ENCODE data around the gene ANTXR1. TPM values are rescaled to one million over a fixed set of nuclear protein-coding genes. Genes with fewer than 3 reads are reported as not detected.

The ANTXR1 gene
- total RNA-seq, 1 donor, result 61.5 TPM

DNA sequence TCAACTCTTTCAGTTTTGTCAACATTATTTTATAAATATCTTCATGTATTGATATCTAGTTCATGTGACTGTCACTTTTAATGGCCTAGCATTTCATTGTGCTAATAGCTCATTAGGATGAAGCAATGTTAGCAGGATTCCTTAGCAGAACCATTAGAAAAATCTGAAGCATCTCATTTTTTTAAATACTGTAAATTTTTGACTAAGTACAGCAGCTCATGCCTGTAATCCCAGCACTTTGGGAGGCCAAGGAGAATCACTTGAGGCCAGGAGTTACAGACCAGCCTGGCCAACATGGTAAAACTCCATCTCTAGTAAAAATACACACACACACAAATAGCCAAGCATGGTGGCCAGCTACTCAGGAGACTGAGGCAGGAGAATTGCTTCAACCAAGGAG lies 15.6 kb upstream of the ANTXR1 start:
- no peak overlapping the region for H3K4me3 ChIP-seq (ENCODE audit: low read depth, low read length)
- DNase-seq (ENCODE audit: low read depth), result no peak
- no peak for TF ChIP-seq CTCF (IDR thresholded peaks at IDR 0.05; ENCODE audit: insufficient read depth, low read length)

DNA sequence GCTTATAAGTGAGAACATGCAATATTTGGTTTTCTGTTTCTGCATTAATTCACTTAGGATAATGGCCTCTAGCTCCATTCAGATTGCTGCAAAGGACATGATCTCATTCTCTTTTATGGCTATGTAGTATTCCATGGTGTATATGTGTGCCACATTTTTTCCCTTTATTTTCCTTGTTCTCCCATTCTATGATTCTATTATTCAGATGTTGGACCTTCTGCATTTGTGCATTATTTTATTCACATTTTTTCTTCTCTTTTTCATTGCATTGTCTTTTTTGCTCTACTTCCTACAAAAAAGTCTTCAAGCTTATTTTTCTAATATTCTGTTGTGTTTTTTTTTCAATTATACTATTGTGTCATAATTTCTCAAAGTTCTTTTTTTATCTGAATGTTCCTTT lies 11.1 kb upstream of the ANTXR1 start:
- no peak overlapping the region for H3K4me3 ChIP-seq (ENCODE audit: low read depth, low read length)
- no peak for DNase-seq (ENCODE audit: low read depth)
- TF ChIP-seq CTCF (IDR thresholded peaks at IDR 0.05; ENCODE audit: insufficient read depth, low read length), result no peak

GRCh38 chr2:69003731-69004130 lies 9.2 kb upstream of the ANTXR1 start:
- no peak for TF ChIP-seq CTCF (IDR thresholded peaks at IDR 0.05; ENCODE audit: insufficient read depth, low read length)
- DNase-seq (ENCODE audit: low read depth), result no peak
- no peak overlapping the region for H3K4me3 ChIP-seq (ENCODE audit: low read depth, low read length)

GRCh38 chr2:69007169-69007568 lies 5.8 kb upstream of the ANTXR1 start:
- peak; percentile 49 for DNase-seq (ENCODE audit: low read depth)
- TF ChIP-seq CTCF (IDR thresholded peaks at IDR 0.05; ENCODE audit: insufficient read depth, low read length), result no peak
- H3K4me3 ChIP-seq (ENCODE audit: low read depth, low read length), result no peak overlapping the region

DNA sequence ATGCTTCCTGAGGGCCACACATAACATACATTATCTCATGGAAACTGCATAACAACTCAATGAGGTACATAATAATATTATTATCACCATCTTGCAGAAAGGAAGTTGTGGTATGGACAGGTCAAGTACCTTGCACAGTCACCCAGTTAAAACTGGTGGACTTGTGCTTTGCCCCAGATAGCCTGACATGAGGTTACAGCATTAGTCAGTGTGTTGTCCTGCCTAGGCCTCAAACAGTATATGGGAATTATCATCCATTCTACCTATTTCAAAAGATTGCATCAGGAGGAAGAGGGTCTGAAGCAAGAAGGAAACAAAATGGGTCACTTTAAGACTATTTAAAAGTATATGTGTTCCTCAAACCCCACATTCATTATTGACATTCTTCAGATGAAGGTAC lies 5.4 kb upstream of the ANTXR1 start:
- TF ChIP-seq CTCF (IDR thresholded peaks at IDR 0.05; ENCODE audit: insufficient read depth, low read length), result no peak
- no peak overlapping the region for H3K4me3 ChIP-seq (ENCODE audit: low read depth, low read length)
- DNase-seq (ENCODE audit: low read depth), result peak; percentile 19

GRCh38 chr2:69010437-69011194 lies 2.4 kb upstream of the ANTXR1 start:
- no peak for TF ChIP-seq CTCF (IDR thresholded peaks at IDR 0.05; ENCODE audit: insufficient read depth, low read length)
- no peak for DNase-seq (ENCODE audit: low read depth)

More at GRCh38 chr2:69010437-69011194, 2.4 kb upstream of the ANTXR1 start:
- H3K4me3 ChIP-seq (ENCODE audit: low read depth, low read length), result no peak overlapping the region

Data from fibroblast of the aortic adventitia (primary cell).